ENCODE measurements around the gene SMARCAD1. TPM values are rescaled to one million over a fixed set of nuclear protein-coding genes. Genes with fewer than 3 reads are reported as not detected.

SMARCAD1 gene
- total RNA-seq, 1 experiment from 2014 or later = 17.0 TPM

DNA sequence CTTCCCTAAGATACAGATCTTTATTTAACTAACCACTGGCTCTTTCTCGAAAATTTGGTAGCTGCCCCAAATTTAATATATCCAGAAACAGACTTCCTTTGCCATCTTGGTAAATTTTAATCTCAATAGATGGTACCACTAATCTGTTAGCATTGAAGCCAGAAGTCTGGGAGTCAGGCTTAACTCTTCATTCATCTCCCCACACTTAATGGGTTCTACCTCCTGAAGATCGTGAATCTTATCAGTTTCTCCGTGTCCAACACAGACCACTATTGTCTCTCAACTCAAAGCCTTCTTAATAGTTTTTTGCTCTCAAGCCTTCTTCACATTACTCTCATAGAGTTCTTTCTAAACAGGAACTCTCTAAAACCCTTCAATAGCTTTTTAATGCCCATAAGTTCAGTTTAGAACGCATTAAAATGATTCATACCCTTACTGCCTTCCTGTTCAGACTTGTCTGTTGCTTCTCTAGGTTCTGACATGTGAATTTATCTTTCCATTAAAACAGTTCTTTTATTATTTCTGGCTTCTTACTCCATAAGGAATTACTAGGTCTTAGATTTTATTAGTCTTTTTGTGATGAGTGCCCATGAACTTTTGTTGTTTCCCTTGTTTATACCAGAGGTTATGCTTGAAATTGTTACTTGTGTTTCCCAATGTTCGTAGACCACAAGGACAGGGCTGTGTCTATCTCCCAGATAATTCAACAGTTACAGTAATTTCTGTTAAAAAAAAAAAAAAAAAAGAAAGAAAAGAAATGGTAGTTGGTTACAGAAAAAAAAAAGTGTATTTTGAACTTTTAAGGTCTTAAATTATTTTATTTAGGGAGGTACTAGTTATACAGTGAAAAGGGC is 54.7 kb downstream of the SMARCAD1 start:
- no peaks in the 10 kb centered on the region for H3K4me1 ChIP-seq (ENCODE audit: insufficient read depth, low read length)
- DNase-seq (no peak), ATAC-seq (no peak)
- H3K27ac ChIP-seq (ENCODE audit: low read length) = no peak overlapping the region
- no TSS peak for BruUV-seq (replicated peaks)
- intact Hi-C loops (cut with micrococcal nuclease) = no loop called here
- H3K9ac ChIP-seq (ENCODE audit: low read length) = no peak overlapping the region
- no peak overlapping the region for H3K4me3 ChIP-seq (ENCODE audit: low read length)
- CTCF ChIA-PET = no interaction called here
- no peaks in the 10 kb centered on the region for H3K9me3 ChIP-seq (ENCODE audit: low read length)
- H3K9me2 ChIP-seq (replicated peaks; ENCODE audit: low read length) = no peaks in the 10 kb centered on the region
- H3F3A ChIP-seq (ENCODE audit: low read length, unreplicated experiment) = no peaks in the 10 kb centered on the region
- H3K27me3 ChIP-seq (ENCODE audit: low read length) = no peaks in the 10 kb centered on the region
- no peak overlapping the region for H3K4me2 ChIP-seq (ENCODE audit: low read length)
- H4K20me1 ChIP-seq (ENCODE audit: low read length) = no peaks in the 10 kb centered on the region
- 0 out of 2 replicates have a peak, but pooled peaks cover 8% of the 10 kb centered on the region for H3K36me3 ChIP-seq (ENCODE audit: low read depth, low read length)
- H2AFZ ChIP-seq (ENCODE audit: low read length) = no peak overlapping the region
- H3K79me2 ChIP-seq (ENCODE audit: low read length) = no peaks in the 10 kb centered on the region
- TF ChIP-seq, protein P1, sequence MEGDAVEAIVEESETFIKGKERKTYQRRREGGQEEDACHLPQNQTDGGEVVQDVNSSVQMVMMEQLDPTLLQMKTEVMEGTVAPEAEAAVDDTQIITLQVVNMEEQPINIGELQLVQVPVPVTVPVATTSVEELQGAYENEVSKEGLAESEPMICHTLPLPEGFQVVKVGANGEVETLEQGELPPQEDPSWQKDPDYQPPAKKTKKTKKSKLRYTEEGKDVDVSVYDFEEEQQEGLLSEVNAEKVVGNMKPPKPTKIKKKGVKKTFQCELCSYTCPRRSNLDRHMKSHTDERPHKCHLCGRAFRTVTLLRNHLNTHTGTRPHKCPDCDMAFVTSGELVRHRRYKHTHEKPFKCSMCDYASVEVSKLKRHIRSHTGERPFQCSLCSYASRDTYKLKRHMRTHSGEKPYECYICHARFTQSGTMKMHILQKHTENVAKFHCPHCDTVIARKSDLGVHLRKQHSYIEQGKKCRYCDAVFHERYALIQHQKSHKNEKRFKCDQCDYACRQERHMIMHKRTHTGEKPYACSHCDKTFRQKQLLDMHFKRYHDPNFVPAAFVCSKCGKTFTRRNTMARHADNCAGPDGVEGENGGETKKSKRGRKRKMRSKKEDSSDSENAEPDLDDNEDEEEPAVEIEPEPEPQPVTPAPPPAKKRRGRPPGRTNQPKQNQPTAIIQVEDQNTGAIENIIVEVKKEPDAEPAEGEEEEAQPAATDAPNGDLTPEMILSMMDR (conservative IDR thresholded peaks at IDR 0.05; ENCODE audit: low read depth, low read length) = no peak
- POLR2A ChIA-PET (ENCODE audit: unreplicated experiment) = interaction anchor here (0.6 kb wide), 1 partner anchor 136 kb away, joined by 4 read pairs; no protein-coding TSS in a partner anchor

DNA sequence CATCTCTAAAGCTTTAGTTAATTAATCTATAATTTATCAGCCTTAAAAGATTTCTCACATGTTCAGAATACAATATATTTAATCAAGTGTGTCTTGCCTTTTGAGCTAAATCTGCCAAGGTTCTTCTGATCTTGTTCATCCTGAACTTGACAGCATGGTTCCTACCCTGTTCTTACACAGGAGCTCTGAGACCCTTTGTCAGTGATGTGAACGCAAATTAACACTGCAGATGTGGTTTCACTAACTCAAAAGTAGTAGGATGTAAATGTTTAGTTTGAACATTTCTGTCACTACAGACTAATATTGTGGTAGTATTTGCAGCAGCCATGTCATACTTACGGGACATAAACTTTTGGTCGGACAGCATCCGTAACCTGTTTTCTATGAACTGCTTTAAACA is 59.4 kb downstream of the SMARCAD1 start:
- CTCF ChIA-PET = no interaction called here
- Histone ChIP-seq H3K4me3 (ENCODE audit: low read length) (no peak overlapping the region), H4K20me1 (ENCODE audit: low read length) (no peaks in the 10 kb centered on the region), H3K27me3 (ENCODE audit: low read length) (no peaks in the 10 kb centered on the region), H3K79me2 (ENCODE audit: low read length) (no peaks in the 10 kb centered on the region), H3K36me3 (ENCODE audit: low read depth, low read length) (0 out of 2 replicates have a peak, but pooled peaks cover 9% of the 10 kb centered on the region), H3K9me2 (replicated peaks; ENCODE audit: low read length) (no peaks in the 10 kb centered on the region), H3K9ac (ENCODE audit: low read length) (no peak overlapping the region), H3F3A (ENCODE audit: low read length, unreplicated experiment) (no peaks in the 10 kb centered on the region), H3K27ac (ENCODE audit: low read length) (no peak overlapping the region), H3K4me2 (ENCODE audit: low read length) (no peak overlapping the region), H3K4me1 (ENCODE audit: insufficient read depth, low read length) (no peaks in the 10 kb centered on the region), H2AFZ (ENCODE audit: low read length) (no peak overlapping the region), H3K9me3 (ENCODE audit: low read length) (no peaks in the 10 kb centered on the region)
- no peak for ATAC-seq
- TF ChIP-seq, protein P1 (conservative IDR thresholded peaks at IDR 0.05; ENCODE audit: low read depth, low read length) = no peak
- no peak for TF ChIP-seq EZH2 (IDR thresholded peaks at IDR 0.05; ENCODE audit: low read length, unreplicated experiment)
- no peak for TF ChIP-seq EZH2phosphoT487 (IDR thresholded peaks at IDR 0.05; ENCODE audit: borderline replicate concordance, low read length)
- intact Hi-C loops (cut with micrococcal nuclease) = no loop called here
- no TSS peak for BruUV-seq (replicated peaks)
- POLR2A ChIA-PET (ENCODE audit: unreplicated experiment) = no interaction called here
- no peak for DNase-seq

DNA sequence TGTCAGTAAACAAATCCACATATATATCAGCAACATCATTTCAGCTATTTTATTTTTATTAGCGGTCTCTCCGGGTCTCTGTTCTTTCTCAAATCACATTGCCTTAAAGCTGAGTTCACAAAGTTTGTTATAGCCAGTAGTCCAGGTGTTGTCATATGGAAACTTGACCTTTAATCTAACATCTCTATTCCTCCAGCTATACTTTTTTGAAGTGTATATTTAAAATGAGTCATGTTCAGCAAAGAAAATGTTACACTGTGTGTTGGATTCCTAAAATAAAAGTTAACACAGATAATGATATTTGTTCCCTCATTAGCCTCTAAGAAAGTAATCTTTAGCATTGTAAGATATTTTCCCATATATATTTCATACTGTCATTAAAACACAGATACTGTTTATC is 63.6 kb downstream of the SMARCAD1 start:
- intact Hi-C loops (cut with micrococcal nuclease) = no loop called here
- H3K27ac ChIP-seq (ENCODE audit: low read length) = no peak overlapping the region
- H3K4me1 ChIP-seq (ENCODE audit: insufficient read depth, low read length) = no peaks in the 10 kb centered on the region
- no peak overlapping the region for H3K4me3 ChIP-seq (ENCODE audit: low read length)
- H4K20me1 ChIP-seq (ENCODE audit: low read length) = no peaks in the 10 kb centered on the region
- no peaks in the 10 kb centered on the region for H3F3A ChIP-seq (ENCODE audit: low read length, unreplicated experiment)
- H3K9me2 ChIP-seq (replicated peaks; ENCODE audit: low read length) = no peaks in the 10 kb centered on the region
- no peak for TF ChIP-seq EZH2 (IDR thresholded peaks at IDR 0.05; ENCODE audit: low read length, unreplicated experiment)
- TF ChIP-seq, protein P1 (conservative IDR thresholded peaks at IDR 0.05; ENCODE audit: low read depth, low read length) = no peak
- TF ChIP-seq EZH2phosphoT487 (IDR thresholded peaks at IDR 0.05; ENCODE audit: borderline replicate concordance, low read length) = no peak
- H3K4me2 ChIP-seq (ENCODE audit: low read length) = no peak overlapping the region
- DNase-seq (no peak), ATAC-seq (peak; percentile 58)
- ChIA-PET POLR2A (ENCODE audit: unreplicated experiment) (interaction anchor here (0.5 kb wide), 1 partner anchor 556 kb away, joined by 5 read pairs; no protein-coding TSS in a partner anchor), CTCF (no interaction called here)
- no peaks in the 10 kb centered on the region for H3K79me2 ChIP-seq (ENCODE audit: low read length)
- H3K9me3 ChIP-seq (ENCODE audit: low read length) = no peaks in the 10 kb centered on the region
- H3K27me3 ChIP-seq (ENCODE audit: low read length) = no peaks in the 10 kb centered on the region
- H3K9ac ChIP-seq (ENCODE audit: low read length) = no peak overlapping the region
- no TSS peak for BruUV-seq (replicated peaks)
- 0 out of 2 replicates have a peak, but pooled peaks cover 5% of the 10 kb centered on the region for H3K36me3 ChIP-seq (ENCODE audit: low read depth, low read length)
- no peak overlapping the region for H2AFZ ChIP-seq (ENCODE audit: low read length)
